Transverse colon (tissue), 4 donors: ENCODE results near the gene CNTN4. TPM values are rescaled to one million over a fixed set of nuclear protein-coding genes. Genes with fewer than 3 reads are reported as not detected.

Experiments
- DNase-seq: peaks from one replicate; pipeline ENCODE4 v3.0.0-alpha.2; 2019
- H3K27ac ChIP-seq, 4 donors: fragments of 200-600 bp; sonication (generic); 2 replicates each; pipeline ENCODE4 v1.5.1; 2016 to 2018; ENCODE audit warnings: inconsistent platforms in 4 of 4
- H3K27me3 ChIP-seq: fragments of 200-600 bp; sonication (generic); 2 replicates; pipeline ENCODE4 v1.5.1; 2017; ENCODE audit warnings: inconsistent platforms
- H3K36me3 ChIP-seq, 4 donors: fragments of 200-600 bp; sonication (generic); 2 replicates each; pipeline ENCODE4 v1.5.1; 2017 to 2019; ENCODE audit warnings: inconsistent platforms in 4 of 4
- H3K4me1 ChIP-seq, 4 donors: fragments of 200-600 bp; sonication (generic); 2 replicates each; pipeline ENCODE4 v1.5.1; 2017 to 2020; ENCODE audit warnings: inconsistent platforms in 4 of 4
- H3K4me3 ChIP-seq, 4 donors: fragments of 200-600 bp; sonication (generic); 1 replicate in 1 of 4; 2 replicates in 3 of 4; pipeline versions ENCODE4 v1.5.1 to v1.6.1; 2017 to 2019; ENCODE audit warnings: inconsistent platforms in 4 of 4
- H3K9me3 ChIP-seq, 2 donors: fragments of 200-600 bp; sonication (generic); 2 replicates each; pipeline ENCODE4 v1.5.1; 2017 to 2019; ENCODE audit warnings: inconsistent platforms in 2 of 2
- EP300 ChIP-seq: sonication (generic); formaldehyde crosslinking; IDR thresholded peaks from one replicate; pipeline ENCODE4 v1.6.1; 2017; ENCODE audit warnings: antibody characterized with exemption, low read depth
- POLR2A ChIP-seq: fragments of 450-650 bp; IDR thresholded peaks from one replicate; pipeline ENCODE4 v1.6.1; 2016; ENCODE audit warnings: antibody characterized with exemption, mild to moderate bottlenecking, moderate library complexity
- POLR2AphosphoS5 ChIP-seq, 3 donors: sonication (generic); formaldehyde crosslinking; IDR thresholded peaks; one replicate each; pipeline ENCODE4 v1.6.1; 2016; ENCODE audit warnings: antibody characterized with exemption in 3 of 3
- WGBS, 2 donors: methylation state at CpG; one replicate each; pipeline ENCODE4 v1.1.5; 2018; ENCODE audit warnings: low coverage in 1 of 2; 5-methylcytosine and 5-hydroxymethylcytosine counted together
- in situ Hi-C, 4 donors: fragments of 200-750 bp; cut with MboI; loops; one replicate each; pipeline versions ENCODE4 v1.15.0 to v1.15.1; 2017; ENCODE audit warnings: low sequenced_read_pairs in 3 of 4, low pct_ligation_motif_present in 1 of 4, low pct_unique_long_range_greater_than_20kb in 1 of 4
- intact Hi-C: fragments of 100-400 bp; cut with DNase I; formaldehyde crosslinking; loops from one replicate; pipeline ENCODE4 v1.15.1; 2023; ENCODE audit warnings: low total_unique reads
- total RNA-seq, 4 donors: library from RNA; depleted of rRNA; stranded (reverse); fragments of >200 nt; gene quantifications; one replicate each; pipeline ENCODE4 v1.1.0, GENCODE V29; 2016
- TF ChIP-seq, protein P1 (sequence below), 5 experiments: fragments of 200-600 bp in 3 of 5; fragments of 450-650 bp in 2 of 5; sonication (generic) in 3 of 5; IDR thresholded peaks; 1 replicate in 2 of 5; 2 replicates in 3 of 5; pipeline ENCODE4 v1.5.1; 2016 to 2017; ENCODE audit warnings: antibody characterized with exemption in 5 of 5, inconsistent platforms in 3 of 5, mild to moderate bottlenecking in 2 of 5, moderate library complexity in 1 of 5

CNTN4 gene
- total RNA-seq, 4 donors from 2014 or later, result 17.6 to 49.0 (median 17.8) TPM

- Histone ChIP-seq H3K4me1 (no peaks in the 10 kb centered on the region), H3K9me3 (no peaks in the 10 kb centered on the region), H3K27ac (no peak overlapping the region), H3K36me3 (no peaks in the 10 kb centered on the region), H3K27me3 (no peaks in the 10 kb centered on the region), H3K4me3 (no peak overlapping the region)
- intact Hi-C loops (no loop called here), in situ Hi-C loops (no loop called here)
- TF ChIP-seq POLR2A (no peak), POLR2AphosphoS5 (IDR thresholded peaks at IDR 0.05) (no peak), EP300 (no peak)
- TF ChIP-seq, protein P1, sequence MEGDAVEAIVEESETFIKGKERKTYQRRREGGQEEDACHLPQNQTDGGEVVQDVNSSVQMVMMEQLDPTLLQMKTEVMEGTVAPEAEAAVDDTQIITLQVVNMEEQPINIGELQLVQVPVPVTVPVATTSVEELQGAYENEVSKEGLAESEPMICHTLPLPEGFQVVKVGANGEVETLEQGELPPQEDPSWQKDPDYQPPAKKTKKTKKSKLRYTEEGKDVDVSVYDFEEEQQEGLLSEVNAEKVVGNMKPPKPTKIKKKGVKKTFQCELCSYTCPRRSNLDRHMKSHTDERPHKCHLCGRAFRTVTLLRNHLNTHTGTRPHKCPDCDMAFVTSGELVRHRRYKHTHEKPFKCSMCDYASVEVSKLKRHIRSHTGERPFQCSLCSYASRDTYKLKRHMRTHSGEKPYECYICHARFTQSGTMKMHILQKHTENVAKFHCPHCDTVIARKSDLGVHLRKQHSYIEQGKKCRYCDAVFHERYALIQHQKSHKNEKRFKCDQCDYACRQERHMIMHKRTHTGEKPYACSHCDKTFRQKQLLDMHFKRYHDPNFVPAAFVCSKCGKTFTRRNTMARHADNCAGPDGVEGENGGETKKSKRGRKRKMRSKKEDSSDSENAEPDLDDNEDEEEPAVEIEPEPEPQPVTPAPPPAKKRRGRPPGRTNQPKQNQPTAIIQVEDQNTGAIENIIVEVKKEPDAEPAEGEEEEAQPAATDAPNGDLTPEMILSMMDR (IDR thresholded peaks at IDR 0.05), result no peak
- WGBS, 2 donors, result 90 to 91% methylated on average over 1 to 2 of the region's 2 CpGs
- no peak for DNase-seq
Measured at GRCh38 chr3:2360815-2361214, 262.1 kb downstream of the CNTN4 start.

GRCh38 chr3:2362122-2362521 is 263.5 kb downstream of the CNTN4 start:
- Histone ChIP-seq H3K27ac (no peak overlapping the region), H3K4me3 (no peak overlapping the region), H3K36me3 (no peaks in the 10 kb centered on the region), H3K4me1 (no peaks in the 10 kb centered on the region), H3K9me3 (no peaks in the 10 kb centered on the region), H3K27me3 (no peaks in the 10 kb centered on the region)
- intact Hi-C loops, result no loop called here
- in situ Hi-C loops, result no loop called here
- TF ChIP-seq POLR2A, result no peak
- TF ChIP-seq POLR2AphosphoS5 (IDR thresholded peaks at IDR 0.05), result no peak
- no peak for TF ChIP-seq EP300
- TF ChIP-seq, protein P1 (IDR thresholded peaks at IDR 0.05), result no peak
- 87 to 95% methylated on average over 4 to 6 of the region's 6 CpGs for WGBS, 2 donors
- no peak for DNase-seq

GRCh38 chr3:2363854-2364253 is 265.2 kb downstream of the CNTN4 start:
- intact Hi-C loops, result no loop called here
- in situ Hi-C loops, result no loop called here
- WGBS, 2 donors, result 71 to 82% methylated on average over 1 to 2 of the region's 2 CpGs
- TF ChIP-seq, protein P1 (IDR thresholded peaks at IDR 0.05), result no peak
- TF ChIP-seq POLR2A (no peak), POLR2AphosphoS5 (IDR thresholded peaks at IDR 0.05) (no peak), EP300 (no peak)
- DNase-seq, result no peak
- Histone ChIP-seq H3K4me1 (no peaks in the 10 kb centered on the region), H3K27me3 (no peaks in the 10 kb centered on the region), H3K9me3 (no peaks in the 10 kb centered on the region), H3K36me3 (no peaks in the 10 kb centered on the region), H3K4me3 (no peak overlapping the region), H3K27ac (no peak overlapping the region)

DNA sequence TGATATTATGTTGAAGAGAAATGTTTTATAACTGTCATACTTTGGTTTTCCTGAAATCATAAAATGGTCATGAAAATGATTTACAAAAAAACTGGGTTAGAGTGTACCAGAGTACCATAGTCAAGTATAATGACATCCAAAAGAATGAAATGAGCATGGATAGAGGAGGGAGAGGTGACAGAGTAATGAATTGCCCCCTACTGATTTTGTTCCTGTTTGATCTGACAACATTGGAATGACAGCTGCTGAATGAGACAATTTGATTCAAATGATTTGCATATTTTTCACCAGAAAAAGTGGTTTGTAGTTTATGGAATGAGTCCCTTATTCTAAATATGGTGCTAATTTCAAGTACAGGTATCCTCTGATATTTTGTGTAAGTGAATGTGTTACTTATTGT is 271.7 kb downstream of the CNTN4 start:
- Histone ChIP-seq H3K27ac (no peak overlapping the region), H3K9me3 (no peaks in the 10 kb centered on the region), H3K4me1 (no peaks in the 10 kb centered on the region), H3K4me3 (no peak overlapping the region), H3K36me3 (no peaks in the 10 kb centered on the region), H3K27me3 (no peaks in the 10 kb centered on the region)
- in situ Hi-C loops, result no loop called here
- TF ChIP-seq EP300 (no peak), POLR2AphosphoS5 (IDR thresholded peaks at IDR 0.05) (no peak), POLR2A (no peak)
- TF ChIP-seq, protein P1 (IDR thresholded peaks at IDR 0.05), result no peak
- intact Hi-C loops, result no loop called here
- DNase-seq, result no peak
